B cell (primary cell): ENCODE measurements around the gene IGF1R. TPM values are rescaled to one million over a fixed set of nuclear protein-coding genes. Genes with fewer than 3 reads are reported as not detected.
A peak's percentile ranks its signal among the peaks of the same experiment; 100 is the strongest.

Experiments used
- ATAC-seq: fragments of 200-7000 bp; cut with Tn5 transposase; one replicate; pipeline ENCODE4 v1.10.0; 2021; ENCODE audit warnings: low read depth, mild to moderate bottlenecking, moderate number of reproducible peaks, moderate library complexity
- CTCF ChIA-PET: fragments of 350-600 bp; sonication (Branson Sonifier 250); formaldehyde crosslinking; loops from one replicate; lab custom pipeline; 2021; ENCODE audit warnings: antibody characterized with exemption, inconsistent platforms; lab: Charles Lee
- POLR2A ChIA-PET: fragments of 350-600 bp; sonication (Branson Sonifier 250); formaldehyde crosslinking; loops from one replicate; lab custom pipeline; 2021; ENCODE audit warnings: antibody characterized with exemption; lab: Charles Lee
- DNase-seq: peaks from one replicate; pipeline ENCODE4 v3.0.0; 2013
- H2AFZ ChIP-seq: 2 replicates; pipeline ENCODE4 v1.6.1; 2012; ENCODE audit warnings: mild to moderate bottlenecking, low read depth, low read length; ENCODE audit not compliant: insufficient read depth, poor library complexity, severe bottlenecking
- H3K27ac ChIP-seq, 2 donors: 1 replicate in 1 of 2; 2 replicates in 1 of 2; pipeline ENCODE4 v1.5.1; 2012 to 2013; ENCODE audit warnings: low read length in 2 of 2, mild to moderate bottlenecking in 2 of 2, moderate library complexity in 1 of 2
- H3K27me3 ChIP-seq, 4 experiments: fragments of 200-600 bp in 1 of 4; sonication (generic) in 1 of 4; replicated peaks in 1 of 4; 1 replicate in 2 of 4; 2 replicates in 2 of 4; pipeline versions ENCODE4 v1.6.1 to v1.7.0; 2013 to 2016; ENCODE audit warnings: low read length in 3 of 4, mild to moderate bottlenecking in 2 of 4, mixed read lengths in 1 of 4, moderate library complexity in 1 of 4; ENCODE audit not compliant: insufficient read depth in 4 of 4, control insufficient read depth in 3 of 4; ENCODE audit errors: control extremely low read depth in 1 of 4
- H3K36me3 ChIP-seq, 2 experiments: replicated peaks in 1 of 2; 1 replicate in 1 of 2; 2 replicates in 1 of 2; pipeline versions ENCODE4 v1.6.1 to v1.7.1; 2013; ENCODE audit warnings: low read length in 1 of 2; ENCODE audit not compliant: insufficient read depth in 2 of 2, control insufficient read depth in 1 of 2; ENCODE audit errors: control extremely low read depth in 1 of 2, extremely low read depth in 1 of 2
- H3K4me1 ChIP-seq, 2 donors: fragments of 200-600 bp in 1 of 2; sonication (generic) in 1 of 2; 1 replicate in 1 of 2; 2 replicates in 1 of 2; pipeline versions ENCODE4 v1.5.1 to v1.6.1; 2013 to 2017; ENCODE audit warnings: low read length in 2 of 2; ENCODE audit not compliant: control insufficient read depth in 2 of 2, insufficient read depth in 2 of 2
- H3K4me2 ChIP-seq: replicated peaks from 2 replicates; pipeline ENCODE3; 2012; ENCODE audit warnings: mild to moderate bottlenecking, low read depth, low read length; ENCODE audit not compliant: poor library complexity, severe bottlenecking
- H3K4me3 ChIP-seq, 5 experiments: fragments of 200-600 bp in 1 of 5; sonication (generic) in 1 of 5; 1 replicate in 3 of 5; 2 replicates in 2 of 5; pipeline versions ENCODE4 v1.5.1 to v1.7.0; 2011 to 2016; ENCODE audit warnings: low read length in 4 of 5, mild to moderate bottlenecking in 4 of 5, low read depth in 2 of 5, control low read depth in 1 of 5, moderate library complexity in 1 of 5; ENCODE audit not compliant: insufficient read depth in 1 of 5; ENCODE audit errors: control extremely low read depth in 1 of 5, extremely low read depth in 1 of 5
- H3K79me2 ChIP-seq: fragments of 200-600 bp; sonication (generic); one replicate; pipeline ENCODE4 v1.6.0; 2016; ENCODE audit warnings: low read length; ENCODE audit not compliant: control insufficient read depth, insufficient read depth
- H3K9ac ChIP-seq: fragments of 200-600 bp; sonication (generic); 2 replicates; pipeline ENCODE4 v1.6.1; 2017; ENCODE audit warnings: mild to moderate bottlenecking, low read length, moderate library complexity
- H3K9me3 ChIP-seq, 3 donors: one replicate each; pipeline versions ENCODE4 v1.6.1 to v1.7.1; 2013; ENCODE audit warnings: low read length in 2 of 3; ENCODE audit not compliant: control insufficient read depth in 2 of 3, insufficient read depth in 1 of 3; ENCODE audit errors: control extremely low read depth in 1 of 3
- H4K20me1 ChIP-seq: 2 replicates; pipeline ENCODE4 v1.6.0; 2012; ENCODE audit warnings: mild to moderate bottlenecking, low read length; ENCODE audit not compliant: insufficient read depth, control insufficient read depth, poor library complexity, severe bottlenecking
- H3K27ac Mint-ChIP-seq: one replicate; pipeline ENCODE4 v1.8.0; 2021; ENCODE audit warnings: mixed read lengths
- H3K27me3 Mint-ChIP-seq: one replicate; pipeline ENCODE4 v1.8.0; 2021; ENCODE audit warnings: mixed read lengths
- H3K4me1 Mint-ChIP-seq: one replicate; pipeline ENCODE4 v1.8.0; 2021; ENCODE audit warnings: mixed read lengths
- H3K4me3 Mint-ChIP-seq: one replicate; pipeline ENCODE4 v1.8.0; 2021; ENCODE audit warnings: mixed read lengths
- H3K9me3 Mint-ChIP-seq: one replicate; pipeline ENCODE4 v1.8.0; 2022; ENCODE audit warnings: mixed read lengths; ENCODE audit not compliant: insufficient read depth
- CTCF ChIP-seq: fragments of 200-600 bp; IDR thresholded peaks from one replicate; pipeline ENCODE4 v1.8.0; 2022; ENCODE audit warnings: antibody characterized with exemption, mild to moderate bottlenecking
- EZH2 ChIP-seq: IDR thresholded peaks from 2 replicates; pipeline ENCODE4 v1.6.1; 2012; ENCODE audit warnings: borderline replicate concordance, low read depth, mild to moderate bottlenecking, moderate library complexity, low read length; ENCODE audit not compliant: insufficient read depth, poor library complexity, severe bottlenecking
- WGBS: methylation state at CpG from one replicate; pipeline ENCODE4 v1.1.5; 2013; ENCODE audit warnings: missing lambda C conversion rate; ENCODE audit not compliant: insufficient coverage; 5-methylcytosine and 5-hydroxymethylcytosine counted together
- intact Hi-C: fragments of 100-400 bp; cut with micrococcal nuclease; formaldehyde crosslinking; loops from one replicate; pipeline ENCODE4 v1.10.0; 2022
- polyA plus RNA-seq: library from polyadenylated mRNA; depleted of rRNA; stranded (reverse); fragments of >200 nt; gene quantifications from 2 replicates; pipeline ENCODE4 v1.2.3, GENCODE V29; 2012
- total RNA-seq, 2 donors: library from RNA; stranded (reverse); fragments of 120-200 nt in 1 of 2; gene quantifications; 1 replicate in 1 of 2; 2 replicates in 1 of 2; pipeline versions ENCODE4 v1.2.3 to v1.2.4, GENCODE V29; 2013 to 2022

IGF1R gene
- total and polyA plus RNA-seq, 2 donors (not counting 1 experiment from before 2014, with no cell fraction given), result 5.4 to 23.1 TPM

GRCh38 chr15:98650417-98651035 is 2.2 kb downstream of the IGF1R start:
- Histone ChIP-seq H3K36me3 (no peaks in the 10 kb centered on the region), H3K79me2 (no peaks in the 10 kb centered on the region), H3K4me3 (peak overlapping the region; percentile 48 to 87 (median 73)), H3K4me2 (peak overlapping the region; percentile 91), H3K27ac (no peak overlapping the region), H3K4me1 (peaks cover 23 to 31% of the 10 kb centered on the region in 2 donors), H4K20me1 (peaks cover 6% of the 10 kb centered on the region), H3K9ac (peak overlapping the region; percentile 62), H3K27me3 (peaks cover 0 to 23% (median 10%) of the 10 kb centered on the region in 4 experiments), H2AFZ (peak overlapping the region; percentile 80), H3K9me3 (peaks cover 0 to 13% (median 2%) of the 10 kb centered on the region in 3 donors)
- peaks cover 46% of the 10 kb centered on the region for H3K27me3 Mint-ChIP-seq
- H3K4me1 Mint-ChIP-seq, result peaks cover 27% of the 10 kb centered on the region
- 4% methylated on average over 51 of the region's 51 CpGs for WGBS
- TF ChIP-seq EZH2 (peak; percentile 25), CTCF (no peak)
- no peaks in the 10 kb centered on the region for H3K9me3 Mint-ChIP-seq
- H3K4me3 Mint-ChIP-seq, result peak overlapping the region; percentile 91
- DNase-seq (peak; percentile 71), ATAC-seq (no peak)
- H3K27ac Mint-ChIP-seq, result peak overlapping the region; percentile 88
- CTCF ChIA-PET, result interaction anchor here (3.0 kb wide), 1 partner anchor 10 kb away, joined by 10 read pairs; no protein-coding TSS in a partner anchor
- POLR2A ChIA-PET, result no interaction called here
- intact Hi-C loops, result loop anchor here (5.0 to 10.0 kb wide), 3 partner anchors 127 to 1272 kb away; no protein-coding TSS in a partner anchor

- Histone ChIP-seq H3K4me2 (peak overlapping the region; percentile 91), H4K20me1 (peaks cover 6% of the 10 kb centered on the region), H3K79me2 (no peaks in the 10 kb centered on the region), H3K4me1 (peaks cover 23 to 31% of the 10 kb centered on the region in 2 donors), H3K27me3 (peaks cover 0 to 23% (median 10%) of the 10 kb centered on the region in 4 experiments), H3K36me3 (no peaks in the 10 kb centered on the region), H3K9ac (peak overlapping the region; percentile 62), H3K9me3 (peaks cover 0 to 13% (median 2%) of the 10 kb centered on the region in 3 donors), H3K4me3 (peak overlapping the region; percentile 48 to 87 (median 73)), H3K27ac (no peak overlapping the region), H2AFZ (peak overlapping the region; percentile 80)
- 4% methylated on average over 25 of the region's 28 CpGs for WGBS
- ChIA-PET POLR2A (no interaction called here), CTCF (interaction anchor here (0.9 kb wide), 1 partner anchor 128 kb away, joined by 3 read pairs; no protein-coding TSS in a partner anchor)
- DNase-seq, result peak; percentile 61
- H3K4me1 Mint-ChIP-seq, result peaks cover 27% of the 10 kb centered on the region
- ATAC-seq, result no peak
- intact Hi-C loops, result loop anchor here (5.0 to 10.0 kb wide), 3 partner anchors 126 to 1271 kb away; no protein-coding TSS in a partner anchor
- peak overlapping the region; percentile 88 for H3K27ac Mint-ChIP-seq
- peaks cover 46% of the 10 kb centered on the region for H3K27me3 Mint-ChIP-seq
- H3K9me3 Mint-ChIP-seq, result no peaks in the 10 kb centered on the region
- peak overlapping the region; percentile 91 for H3K4me3 Mint-ChIP-seq
- TF ChIP-seq CTCF (no peak), EZH2 (no peak)
Observed at GRCh38 chr15:98651036-98651481, 2.7 kb downstream of the IGF1R start.
